ENCODE results near the gene PLPPR4.

Gene PLPPR4

DNA sequence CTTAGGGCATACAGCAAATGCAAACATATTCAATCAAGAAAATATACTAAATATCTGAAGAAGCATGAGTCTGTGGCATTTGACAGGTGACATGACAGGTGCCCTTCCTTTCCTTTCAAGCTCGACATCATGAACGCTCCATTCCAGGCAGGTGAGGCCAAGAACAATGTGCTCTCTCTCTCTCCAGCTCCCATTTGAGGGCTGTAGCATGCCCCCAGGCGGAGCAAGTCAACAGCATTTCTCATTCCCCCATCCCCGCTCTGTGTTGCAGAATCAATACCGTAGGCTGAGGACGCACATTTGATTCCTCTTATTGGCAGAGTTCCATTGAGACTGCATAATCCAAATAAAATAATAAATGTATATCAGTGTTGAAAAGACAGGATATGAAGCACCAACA is 24.6 kb upstream of the PLPPR4 start:
- no peak overlapping the region for H3K4me3 ChIP-seq (ENCODE audit: insufficient read depth, low read length, poor library complexity, severe bottlenecking)
- H2AFZ ChIP-seq (ENCODE audit: low read depth, low read length, severe bottlenecking), result no peak overlapping the region
- H3K36me3 ChIP-seq (ENCODE audit: low read length), result no peaks in the 10 kb centered on the region
- no peaks in the 10 kb centered on the region for H4K20me1 ChIP-seq (ENCODE audit: low read depth, low read length)
- no peak overlapping the region for H3K27ac ChIP-seq (ENCODE audit: low read depth, low read length)
- no peaks in the 10 kb centered on the region for H3K9me3 ChIP-seq (ENCODE audit: insufficient read depth, low read length)
- no peak for TF ChIP-seq EZH2phosphoT487 (conservative IDR thresholded peaks at IDR 0.05; ENCODE audit: low read length)
- TF ChIP-seq, protein P1, sequence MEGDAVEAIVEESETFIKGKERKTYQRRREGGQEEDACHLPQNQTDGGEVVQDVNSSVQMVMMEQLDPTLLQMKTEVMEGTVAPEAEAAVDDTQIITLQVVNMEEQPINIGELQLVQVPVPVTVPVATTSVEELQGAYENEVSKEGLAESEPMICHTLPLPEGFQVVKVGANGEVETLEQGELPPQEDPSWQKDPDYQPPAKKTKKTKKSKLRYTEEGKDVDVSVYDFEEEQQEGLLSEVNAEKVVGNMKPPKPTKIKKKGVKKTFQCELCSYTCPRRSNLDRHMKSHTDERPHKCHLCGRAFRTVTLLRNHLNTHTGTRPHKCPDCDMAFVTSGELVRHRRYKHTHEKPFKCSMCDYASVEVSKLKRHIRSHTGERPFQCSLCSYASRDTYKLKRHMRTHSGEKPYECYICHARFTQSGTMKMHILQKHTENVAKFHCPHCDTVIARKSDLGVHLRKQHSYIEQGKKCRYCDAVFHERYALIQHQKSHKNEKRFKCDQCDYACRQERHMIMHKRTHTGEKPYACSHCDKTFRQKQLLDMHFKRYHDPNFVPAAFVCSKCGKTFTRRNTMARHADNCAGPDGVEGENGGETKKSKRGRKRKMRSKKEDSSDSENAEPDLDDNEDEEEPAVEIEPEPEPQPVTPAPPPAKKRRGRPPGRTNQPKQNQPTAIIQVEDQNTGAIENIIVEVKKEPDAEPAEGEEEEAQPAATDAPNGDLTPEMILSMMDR (IDR thresholded peaks at IDR 0.05; ENCODE audit: insufficient read depth, low read length, poor library complexity, severe bottlenecking), result no peak
- H3K27me3 ChIP-seq (ENCODE audit: low read length), result no peaks in the 10 kb centered on the region
- no peaks in the 10 kb centered on the region for H3K9me2 ChIP-seq (replicated peaks; ENCODE audit: insufficient read depth, low read length)
- H3F3A ChIP-seq (ENCODE audit: insufficient read depth), result no peaks in the 10 kb centered on the region
- H3K4me2 ChIP-seq (ENCODE audit: low read depth, low read length, poor library complexity, severe bottlenecking), result no peak overlapping the region
- no peak overlapping the region for H3K9ac ChIP-seq (ENCODE audit: low read length)
- no peaks in the 10 kb centered on the region for H3K79me2 ChIP-seq (ENCODE audit: insufficient read depth, low read length)

DNA sequence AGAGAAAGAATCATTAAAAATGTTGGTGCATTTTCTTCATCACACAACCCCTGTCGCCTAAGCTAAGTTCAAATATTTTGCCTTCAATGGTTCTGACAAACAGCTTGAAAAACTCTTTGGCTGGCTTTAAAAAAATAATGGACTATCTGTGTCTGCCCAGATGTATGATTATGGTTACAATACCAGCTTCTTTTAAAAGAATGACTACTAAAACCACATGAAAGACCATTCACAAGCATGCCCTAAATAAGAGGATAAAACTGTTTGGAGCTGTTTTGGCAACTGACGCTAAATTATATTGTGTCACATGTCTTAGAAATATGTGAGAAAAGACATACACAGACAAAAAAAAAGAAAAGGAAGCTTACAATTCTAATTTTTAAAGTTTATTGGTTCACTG is 23.7 kb upstream of the PLPPR4 start:
- no peaks in the 10 kb centered on the region for H3F3A ChIP-seq (ENCODE audit: insufficient read depth)
- H3K9me3 ChIP-seq (ENCODE audit: insufficient read depth, low read length), result no peaks in the 10 kb centered on the region
- no peaks in the 10 kb centered on the region for H3K27me3 ChIP-seq (ENCODE audit: low read length)
- no peak overlapping the region for H3K4me3 ChIP-seq (ENCODE audit: insufficient read depth, low read length, poor library complexity, severe bottlenecking)
- no peak overlapping the region for H3K9ac ChIP-seq (ENCODE audit: low read length)
- TF ChIP-seq, protein P1 (IDR thresholded peaks at IDR 0.05; ENCODE audit: insufficient read depth, low read length, poor library complexity, severe bottlenecking), result no peak
- no peak for TF ChIP-seq EZH2phosphoT487 (conservative IDR thresholded peaks at IDR 0.05; ENCODE audit: low read length)
- no peaks in the 10 kb centered on the region for H3K9me2 ChIP-seq (replicated peaks; ENCODE audit: insufficient read depth, low read length)
- H3K79me2 ChIP-seq (ENCODE audit: insufficient read depth, low read length), result no peaks in the 10 kb centered on the region
- H4K20me1 ChIP-seq (ENCODE audit: low read depth, low read length), result no peaks in the 10 kb centered on the region
- H3K36me3 ChIP-seq (ENCODE audit: low read length), result no peaks in the 10 kb centered on the region
- H3K27ac ChIP-seq (ENCODE audit: low read depth, low read length), result no peak overlapping the region
- no peak overlapping the region for H2AFZ ChIP-seq (ENCODE audit: low read depth, low read length, severe bottlenecking)
- no peak overlapping the region for H3K4me2 ChIP-seq (ENCODE audit: low read depth, low read length, poor library complexity, severe bottlenecking)

GRCh38 chr1:99246152-99246551 is 18.1 kb upstream of the PLPPR4 start:
- H3F3A ChIP-seq (ENCODE audit: insufficient read depth), result no peaks in the 10 kb centered on the region
- H3K4me3 ChIP-seq (ENCODE audit: insufficient read depth, low read length, poor library complexity, severe bottlenecking), result no peak overlapping the region
- H4K20me1 ChIP-seq (ENCODE audit: low read depth, low read length), result no peaks in the 10 kb centered on the region
- no peaks in the 10 kb centered on the region for H3K9me3 ChIP-seq (ENCODE audit: insufficient read depth, low read length)
- H3K36me3 ChIP-seq (ENCODE audit: low read length), result no peaks in the 10 kb centered on the region
- no peak overlapping the region for H3K27ac ChIP-seq (ENCODE audit: low read depth, low read length)
- no peak for TF ChIP-seq EZH2phosphoT487 (conservative IDR thresholded peaks at IDR 0.05; ENCODE audit: low read length)
- TF ChIP-seq, protein P1 (IDR thresholded peaks at IDR 0.05; ENCODE audit: insufficient read depth, low read length, poor library complexity, severe bottlenecking), result no peak
- H3K4me2 ChIP-seq (ENCODE audit: low read depth, low read length, poor library complexity, severe bottlenecking), result no peak overlapping the region
- no peaks in the 10 kb centered on the region for H3K79me2 ChIP-seq (ENCODE audit: insufficient read depth, low read length)
- no peaks in the 10 kb centered on the region for H3K27me3 ChIP-seq (ENCODE audit: low read length)
- no peak overlapping the region for H2AFZ ChIP-seq (ENCODE audit: low read depth, low read length, severe bottlenecking)
- H3K9me2 ChIP-seq (replicated peaks; ENCODE audit: insufficient read depth, low read length), result no peaks in the 10 kb centered on the region
- no peak overlapping the region for H3K9ac ChIP-seq (ENCODE audit: low read length)

Data from SU-DHL-6 (cell line).